GM12878 (cell line): ENCODE measurements around the gene KCNK17. TPM values are rescaled to one million over a fixed set of nuclear protein-coding genes. Genes with fewer than 3 reads are reported as not detected.

Experiments used
- ATF2 ChIP-seq: IDR thresholded peaks from 2 replicates; pipeline ENCODE4 v1.6.1; 2012; ENCODE audit warnings: low read length, inconsistent platforms
- CBX5 ChIP-seq: sonication (generic); IDR thresholded peaks from 2 replicates; pipeline ENCODE4 v1.6.1; 2016; ENCODE audit warnings: low read depth, moderate library complexity, mild to moderate bottlenecking, inconsistent platforms
- E2F4 ChIP-seq: IDR thresholded peaks from 2 replicates; pipeline ENCODE4 v1.6.1; 2012; ENCODE audit warnings: low read depth, low read length, improper control_type of control experiment
- KDM1A ChIP-seq: fragments of 200-600 bp; sonication (generic); IDR thresholded peaks from 2 replicates; pipeline ENCODE4 v1.6.1; 2016; ENCODE audit warnings: borderline replicate concordance
- MTA2 ChIP-seq: fragments of 450-650 bp; IDR thresholded peaks from 2 replicates; pipeline ENCODE4 v1.6.1; 2016; ENCODE audit warnings: low read depth, mild to moderate bottlenecking, moderate library complexity
- NKRF ChIP-seq: fragments of 450-650 bp; conservative IDR thresholded peaks from 2 replicates; pipeline ENCODE4 v1.6.1; 2017; ENCODE audit warnings: mild to moderate bottlenecking, moderate library complexity
- REST ChIP-seq: IDR thresholded peaks from 2 replicates; pipeline ENCODE4 v1.6.1; 2012; ENCODE audit warnings: mild to moderate bottlenecking, low read depth, low read length
- polyA plus RNA-seq, 11 experiments: library from polyadenylated mRNA; depleted of rRNA in 4 of 11; unstranded in 6 of 11; stranded (reverse) in 5 of 11; fragments of >200 nt; fragmentation: Nextera tagmentation in 4 of 11; fragmentation: Illumina TruSeq in 1 of 11; extraction: Ambion mirVana in 4 of 11; extraction: Trizol in 1 of 11; gene quantifications; 1 replicate in 1 of 11; 2 replicates in 10 of 11; pipeline versions ENCODE4 v1.2.1 to v1.2.3, GENCODE V29; 2011 to 2016; ENCODE audit warnings: inconsistent platforms in 2 of 11, missing spikeins in 2 of 11, low read depth in 1 of 11
- total RNA-seq, 4 experiments: library from RNA; depleted of rRNA in 3 of 4; stranded (reverse); fragments of >200 nt in 3 of 4; fragmentation: Illumina TruSeq in 1 of 4; extraction: Trizol in 1 of 4; gene quantifications; 2 replicates each; pipeline versions ENCODE4 v1.2.1 to v1.2.3, GENCODE V29; 2013 to 2021
- TF ChIP-seq, protein P1 (sequence below): IDR thresholded peaks from 2 replicates; pipeline ENCODE4 v1.6.1; 2012; ENCODE audit warnings: low read depth, low read length, improper control_type of control experiment

Gene KCNK17
- total and polyA plus RNA-seq, 10 of the 15 experiments (the other 5 are each of a cell fraction or from before 2014, with no cell fraction given) = not detected

- no peak for TF ChIP-seq REST
- no peak for TF ChIP-seq MTA2
- no peak for TF ChIP-seq ATF2
- no peak for TF ChIP-seq KDM1A
- TF ChIP-seq, protein P1, sequence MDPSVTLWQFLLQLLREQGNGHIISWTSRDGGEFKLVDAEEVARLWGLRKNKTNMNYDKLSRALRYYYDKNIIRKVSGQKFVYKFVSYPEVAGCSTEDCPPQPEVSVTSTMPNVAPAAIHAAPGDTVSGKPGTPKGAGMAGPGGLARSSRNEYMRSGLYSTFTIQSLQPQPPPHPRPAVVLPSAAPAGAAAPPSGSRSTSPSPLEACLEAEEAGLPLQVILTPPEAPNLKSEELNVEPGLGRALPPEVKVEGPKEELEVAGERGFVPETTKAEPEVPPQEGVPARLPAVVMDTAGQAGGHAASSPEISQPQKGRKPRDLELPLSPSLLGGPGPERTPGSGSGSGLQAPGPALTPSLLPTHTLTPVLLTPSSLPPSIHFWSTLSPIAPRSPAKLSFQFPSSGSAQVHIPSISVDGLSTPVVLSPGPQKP = no peak
- TF ChIP-seq NKRF = no peak
- no peak for TF ChIP-seq E2F4
- TF ChIP-seq CBX5 = no peak
Observed at GRCh38 chr6:39251406-39251805, 62.8 kb downstream of the KCNK17 start (continued).
